CD4-positive, alpha-beta T cell (primary cell): ENCODE results near the gene BAZ1A. TPM values are rescaled to one million over a fixed set of nuclear protein-coding genes. Genes with fewer than 3 reads are reported as not detected.
A peak's percentile ranks its signal among the peaks of the same experiment; 100 is the strongest.

Experiments
- ATAC-seq: fragments of 200-7000 bp; cut with Tn5 transposase; one replicate; pipeline ENCODE4 v1.10.0; 2022; ENCODE audit warnings: mild to moderate bottlenecking; ENCODE audit not compliant: poor library complexity
- CTCF ChIA-PET: fragments of 350-600 bp; sonication (Branson Sonifier 250); formaldehyde crosslinking; loops from one replicate; lab custom pipeline; 2021; ENCODE audit warnings: antibody characterized with exemption, inconsistent platforms; lab: Charles Lee
- POLR2A ChIA-PET: fragments of 350-600 bp; sonication (Branson Sonifier 250); formaldehyde crosslinking; loops from one replicate; lab custom pipeline; 2021; ENCODE audit warnings: antibody characterized with exemption, inconsistent platforms; lab: Charles Lee
- DNase-seq, 14 experiments: peaks; one replicate each; pipeline ENCODE4 v3.0.0-alpha.2; 2013 to 2020; ENCODE audit warnings: mixed read lengths in 2 of 14
- H3K27ac ChIP-seq, 2 donors: one replicate each; pipeline versions ENCODE4 v1.5.1 to v1.7.0; 2013; ENCODE audit warnings: low read length in 2 of 2, low read depth in 1 of 2, mild to moderate bottlenecking in 1 of 2
- H3K27me3 ChIP-seq, 2 experiments: 1 replicate in 1 of 2; 2 replicates in 1 of 2; pipeline versions ENCODE4 v1.6.1 to v1.7.0; 2013; ENCODE audit warnings: low read length in 2 of 2, control low read depth in 1 of 2, mild to moderate bottlenecking in 1 of 2, moderate library complexity in 1 of 2; ENCODE audit not compliant: insufficient read depth in 2 of 2, control insufficient read depth in 1 of 2
- H3K36me3 ChIP-seq: one replicate; pipeline ENCODE4 v1.6.1; 2013; ENCODE audit warnings: low read length, control low read depth; ENCODE audit not compliant: insufficient read depth
- H3K4me1 ChIP-seq: one replicate; pipeline ENCODE4 v1.6.1; 2013; ENCODE audit warnings: low read length, control low read depth; ENCODE audit not compliant: insufficient read depth
- H3K4me3 ChIP-seq: one replicate; pipeline ENCODE4 v1.5.1; 2013; ENCODE audit warnings: mild to moderate bottlenecking, low read length, moderate library complexity
- H3K9me3 ChIP-seq, 2 experiments: 1 replicate in 1 of 2; 2 replicates in 1 of 2; pipeline versions ENCODE4 v1.6.1 to v1.7.0; 2013; ENCODE audit warnings: low read length in 2 of 2, mild to moderate bottlenecking in 2 of 2, control low read depth in 1 of 2, moderate library complexity in 1 of 2; ENCODE audit not compliant: control insufficient read depth in 1 of 2, insufficient read depth in 1 of 2
- H3K27ac Mint-ChIP-seq: one replicate; pipeline ENCODE4 v1.8.0; 2020; ENCODE audit warnings: mixed read lengths
- H3K27me3 Mint-ChIP-seq: one replicate; pipeline ENCODE4 v1.8.0; 2021; ENCODE audit warnings: mixed read lengths
- H3K36me3 Mint-ChIP-seq: one replicate; pipeline ENCODE4 v1.8.0; 2021; ENCODE audit warnings: low read depth, mixed read lengths
- H3K4me1 Mint-ChIP-seq: one replicate; pipeline ENCODE4 v1.8.0; 2021; ENCODE audit warnings: low read depth, mixed read lengths
- H3K4me3 Mint-ChIP-seq: one replicate; pipeline ENCODE4 v1.8.0; 2020; ENCODE audit warnings: mild to moderate bottlenecking, mixed read lengths
- H3K9me3 Mint-ChIP-seq: one replicate; pipeline ENCODE4 v1.8.0; 2020; ENCODE audit warnings: mixed read lengths
- CTCF ChIP-seq: fragments of 200-600 bp; IDR thresholded peaks from one replicate; pipeline ENCODE4 v1.8.0; 2022; ENCODE audit warnings: antibody characterized with exemption, mild to moderate bottlenecking
- intact Hi-C, 2 experiments: fragments of 100-400 bp; cut with DNase I in 1 of 2; cut with micrococcal nuclease in 1 of 2; formaldehyde crosslinking; loops; one replicate each; pipeline versions ENCODE4 v1.15.1 to v1.9.0; 2023 to 2025; cut with DNase I, micrococcal nuclease
- total RNA-seq, 174 experiments: library from RNA in 2 of 174; stranded (reverse) in 2 of 174; gene quantifications; one replicate each; pipeline ENCODE4 v1.2.3 and lab custom pipeline; 2021 to 2026

Gene BAZ1A
- total RNA-seq, 2 experiments from 2014 or later: 46.5 to 52.3 TPM

- H3K4me1 ChIP-seq: peaks cover 3% of the 10 kb centered on the region
- no peaks in the 10 kb centered on the region for H3K36me3 ChIP-seq
- intact Hi-C loops: loop anchor here (5.0 to 10.0 kb wide), 3 partner anchors 256 to 389 kb away; partner anchors contain the start of gene SPTSSA (in 1 of the 2)
- Mint-ChIP-seq H3K4me1 (peaks cover 6% of the 10 kb centered on the region), H3K27me3 (no peaks in the 10 kb centered on the region), H3K27ac (no peak overlapping the region), H3K36me3 (no peaks in the 10 kb centered on the region), H3K4me3 (no peak overlapping the region), H3K9me3 (no peaks in the 10 kb centered on the region)
- no peak for TF ChIP-seq CTCF
- ATAC-seq (no peak), DNase-seq (no peak)
- H3K9me3 ChIP-seq: no peaks in the 10 kb centered on the region
- no peak overlapping the region for H3K27ac ChIP-seq
- ChIA-PET POLR2A (no interaction called here), CTCF (no interaction called here)
- no peak overlapping the region for H3K4me3 ChIP-seq
- H3K27me3 ChIP-seq: no peaks in the 10 kb centered on the region
These were observed 154.0 kb downstream of the BAZ1A start for GRCh38 chr14:34721129-34721528.

- ChIA-PET POLR2A (no interaction called here), CTCF (no interaction called here)
- no peaks in the 10 kb centered on the region for H3K36me3 ChIP-seq
- no peak overlapping the region for H3K27ac ChIP-seq
- no peaks in the 10 kb centered on the region for H3K27me3 ChIP-seq
- H3K4me3 ChIP-seq: no peak overlapping the region
- Mint-ChIP-seq H3K27me3 (no peaks in the 10 kb centered on the region), H3K27ac (no peak overlapping the region), H3K4me1 (peaks cover 18% of the 10 kb centered on the region), H3K4me3 (no peak overlapping the region), H3K9me3 (no peaks in the 10 kb centered on the region), H3K36me3 (peaks cover 7% of the 10 kb centered on the region)
- no peak for TF ChIP-seq CTCF
- DNase-seq (no peak), ATAC-seq (no peak)
- peaks cover 7% of the 10 kb centered on the region for H3K4me1 ChIP-seq
- H3K9me3 ChIP-seq: no peaks in the 10 kb centered on the region
- intact Hi-C loops: loop anchor here in 1 of 2 experiments (5.0 kb wide), 2 partner anchors 87 to 263 kb away; partner anchors contain the start of genes SNX6 and SRP54
These were observed 156.3 kb downstream of the BAZ1A start for GRCh38 chr14:34718750-34719304.

GRCh38 chr14:34715127-34715863 is 159.9 kb downstream of the BAZ1A start:
- peak overlapping the region; percentile 93 for H3K4me3 Mint-ChIP-seq
- ATAC-seq (peak; percentile 38), DNase-seq (peak in 2 of 14 experiments; percentile 10 to 19)
- no peaks in the 10 kb centered on the region for H3K27me3 ChIP-seq
- CTCF ChIA-PET: interaction anchor here (0.5 to 1.8 kb wide), 2 partner anchors 7 to 64 kb away, joined by 3 to 9 read pairs; no protein-coding TSS in a partner anchor
- H3K27ac ChIP-seq: no peak overlapping the region
- POLR2A ChIA-PET: interaction anchor here (0.9 to 3.0 kb wide), 6 partner anchors 9 to 330 kb away, joined by 3 to 11 read pairs (median 3); partner anchors contain the start of genes FAM177A1, SNX6 and SRP54
- H3K4me1 Mint-ChIP-seq: peaks cover 31% of the 10 kb centered on the region
- H3K9me3 Mint-ChIP-seq: no peaks in the 10 kb centered on the region
- TF ChIP-seq CTCF: no peak
- intact Hi-C loops: loop anchor here in 1 of 2 experiments (5.0 kb wide), 2 partner anchors 83 to 267 kb away; partner anchors contain the start of genes SNX6 and SRP54
- peak overlapping the region; percentile 78 for H3K4me3 ChIP-seq
- H3K27ac Mint-ChIP-seq: peak overlapping the region; percentile 90
- H3K27me3 Mint-ChIP-seq: no peaks in the 10 kb centered on the region
- no peaks in the 10 kb centered on the region for H3K9me3 ChIP-seq
- no peaks in the 10 kb centered on the region for H3K36me3 ChIP-seq
- H3K36me3 Mint-ChIP-seq: peaks cover 22% of the 10 kb centered on the region
- peaks cover 9% of the 10 kb centered on the region for H3K4me1 ChIP-seq
